Heart left ventricle (tissue), 16 donors: ENCODE measurements around the gene KRTAP4-3. TPM values are rescaled to one million over a fixed set of nuclear protein-coding genes. Genes with fewer than 3 reads are reported as not detected.

ENCODE experiments used
- ATAC-seq, 4 donors: fragments of 200-7000 bp; cut with Tn5 transposase; one replicate each; pipeline ENCODE4 v1.9.1; 2020 to 2022; ENCODE audit warnings: moderate library complexity in 4 of 4, mild to moderate bottlenecking in 3 of 4, moderate number of reproducible peaks in 1 of 4
- DNase-seq, 5 donors: peaks; one replicate each; pipeline ENCODE4 v3.0.0-alpha.2; 2020
- H3K27ac ChIP-seq, 12 donors: fragments of 200-600 bp; sonication (generic) in 4 of 12; one replicate each; pipeline versions ENCODE4 v1.5.0 to v1.8.0; 2016 to 2022; ENCODE audit warnings: mild to moderate bottlenecking in 2 of 12
- H3K27me3 ChIP-seq, 9 donors: fragments of 200-600 bp; sonication (generic) in 2 of 9; one replicate each; pipeline versions ENCODE4 v1.5.1 to v1.8.0; 2016 to 2022; ENCODE audit warnings: mild to moderate bottlenecking in 3 of 9
- H3K36me3 ChIP-seq, 9 donors: fragments of 200-600 bp; sonication (generic) in 2 of 9; one replicate each; pipeline versions ENCODE4 v1.5.0 to v1.8.0; 2018 to 2022; ENCODE audit warnings: mild to moderate bottlenecking in 2 of 9
- H3K4me1 ChIP-seq, 12 donors: fragments of 200-600 bp; sonication (generic) in 4 of 12; one replicate each; pipeline versions ENCODE4 v1.5.0 to v1.8.0; 2016 to 2022; ENCODE audit warnings: mild to moderate bottlenecking in 3 of 12
- H3K4me3 ChIP-seq, 12 donors: fragments of 200-600 bp; sonication (generic) in 4 of 12; one replicate each; pipeline versions ENCODE4 v1.5.0 to v1.8.0; 2017 to 2022; ENCODE audit warnings: mild to moderate bottlenecking in 9 of 12, moderate library complexity in 4 of 12
- H3K9me3 ChIP-seq, 12 donors: fragments of 200-600 bp; sonication (generic) in 4 of 12; one replicate each; pipeline versions ENCODE4 v1.5.0 to v1.8.0; 2016 to 2022; ENCODE audit warnings: mild to moderate bottlenecking in 1 of 12
- CTCF ChIP-seq, 12 donors: fragments of 200-600 bp; sonication (generic) in 4 of 12; IDR thresholded peaks; one replicate each; pipeline versions ENCODE4 v1.5.0 to v1.8.0; 2018 to 2022; ENCODE audit warnings: antibody characterized with exemption in 12 of 12, mild to moderate bottlenecking in 5 of 12
- POLR2A ChIP-seq, 2 donors: fragments of 450-650 bp; IDR thresholded peaks; one replicate each; pipeline ENCODE4 v1.6.1; 2017; ENCODE audit warnings: antibody characterized with exemption in 2 of 2, mild to moderate bottlenecking in 2 of 2, moderate library complexity in 2 of 2
- WGBS, 4 donors: extraction: QIAGEN DNeasy Blood & Tissue Kit in 2 of 4; methylation state at CpG; one replicate each; pipeline versions ENCODE4 v1.1.5 to v1.1.7; 2013 to 2018; 5-methylcytosine and 5-hydroxymethylcytosine counted together
- intact Hi-C, 10 donors: fragments of 100-400 bp; cut with DNase I; formaldehyde crosslinking; loops; one replicate each; pipeline versions ENCODE4 v1.11.1 to v1.14.2; 2022
- polyA plus RNA-seq, 2 donors: library from polyadenylated mRNA; stranded (reverse); fragments of 200-250 nt; gene quantifications; one replicate each; pipeline ENCODE4 v1.2.3, GENCODE V29; 2013
- total RNA-seq, 9 donors: library from RNA; depleted of rRNA in 2 of 9; stranded (reverse); fragments of >200 nt in 2 of 9; fragmentation: NEBNext Ultra II Directional in 3 of 9; extraction: Animal tissue kit (Norgen Biotek cat#: 25700) in 3 of 9; gene quantifications; one replicate each; pipeline versions ENCODE4 v1.1.0 to v1.2.4, GENCODE V29; 2016 to 2023
- donor health status: ischemic (EF 13 %, LVEDD 7.1; RV severe dilation, severe dysfunction).
- donor health status: healthy with polysubstance abuse.
- donor health status: DM: no; HTN: yes; CAD: no.
- donor health status: DM: no; HTN: no; CAD: no.
- donor health status: ischemic (EF 25% LVEDD 6.9; RV normal size, moderate dysfunction).
- donor health status: ischemic (EF 25% LVEDD 5.7; RV mildly dilated, moderate dysfunction).
- donor health status: healthy.
- donor health status: DM: yes; HTN: yes; CAD: no.
- donor health status: ischemic (EF 35%, LVEDD 5.7; RV mildly dilated, moderate dysfunction).
- donor health status: nonischemic (EF 11% LVEDD 7.7; RV severe dilation, severe dysfunction).
- donor health status: DM: yes; HTN: yes; CAD: no.
- donor health status: PGD.
- donor health status: ischemic (EF 29% LVEDD 5.4; RV normal size, mild dysfunction).
- donor health status: nonischemic (EF 23%, LVEDD 6.1; RV moderate dilation, normal function).

Gene KRTAP4-3
- total and polyA plus RNA-seq, 11 donors: not detected

GRCh38 chr17:41178341-41178740 lies 10.3 kb upstream of the KRTAP4-3 start:
- no peaks in the 10 kb centered on the region for H3K4me1 ChIP-seq
- 83 to 95% (median 86%) methylated on average over 3 of the region's 3 CpGs for WGBS, 4 donors

GRCh38 chr17:41177727-41178271 lies 9.8 kb upstream of the KRTAP4-3 start, which contains the start of gene KRTAP4-2:
Gene KRTAP4-2, minus strand, starts transcription at chr17:41178221. Its CDS starts 57 bp downstream, at chr17:41178164.
- Histone ChIP-seq H3K27me3 (peaks cover 0 to 10% (median 0%) of the 10 kb centered on the region in 9 donors), H3K4me3 (no peak within 1 kb of the TSS), H3K9me3 (no peaks in the 10 kb centered on the region), H3K36me3 (no peaks in the 10 kb centered on the region), H3K4me1 (no peaks in the 10 kb centered on the region), H3K27ac (no peak within 1 kb of the TSS)
- intact Hi-C loops: no loop called here
- DNase-seq (no peak), ATAC-seq (no peak)
- WGBS, 4 donors: 81 to 89% (median 84%) methylated on average over 7 of the region's 7 CpGs
- no peak for TF ChIP-seq CTCF (IDR thresholded peaks at IDR 0.05)
- TF ChIP-seq POLR2A (IDR thresholded peaks at IDR 0.05): no peak

More at GRCh38 chr17:41178341-41178740, 10.3 kb upstream of the KRTAP4-3 start:
- TF ChIP-seq CTCF (IDR thresholded peaks at IDR 0.05) (no peak), POLR2A (IDR thresholded peaks at IDR 0.05) (no peak)
- Histone ChIP-seq H3K36me3 (no peaks in the 10 kb centered on the region), H3K27me3 (peaks cover 0 to 11% (median 0%) of the 10 kb centered on the region in 9 donors), H3K4me3 (no peak overlapping the region), H3K9me3 (no peaks in the 10 kb centered on the region), H3K27ac (no peak overlapping the region)
- DNase-seq (no peak), ATAC-seq (no peak)
- intact Hi-C loops: no loop called here

GRCh38 chr17:41176744-41177387 lies 8.8 kb upstream of the KRTAP4-3 start:
- no peaks in the 10 kb centered on the region for H3K4me1 ChIP-seq
- no peak overlapping the region for H3K27ac ChIP-seq
- H3K36me3 ChIP-seq: no peaks in the 10 kb centered on the region
- ATAC-seq: no peak
- TF ChIP-seq CTCF (IDR thresholded peaks at IDR 0.05) (no peak), POLR2A (IDR thresholded peaks at IDR 0.05) (no peak)
- WGBS, 4 donors: 75 to 83% (median 79%) methylated on average over 3 of the region's 3 CpGs
- H3K9me3 ChIP-seq: no peaks in the 10 kb centered on the region
- H3K27me3 ChIP-seq: peaks cover 0 to 10% (median 0%) of the 10 kb centered on the region in 9 donors
- intact Hi-C loops: no loop called here
- no peak overlapping the region for H3K4me3 ChIP-seq
- no peak for DNase-seq

- Histone ChIP-seq H3K27me3 (peaks cover 0 to 10% (median 5%) of the 10 kb centered on the region in 9 donors), H3K36me3 (no peaks in the 10 kb centered on the region), H3K4me3 (no peak overlapping the region), H3K9me3 (no peaks in the 10 kb centered on the region), H3K27ac (no peak overlapping the region), H3K4me1 (no peaks in the 10 kb centered on the region)
- no peak for DNase-seq
- WGBS, 4 donors: 60 to 75% (median 74%) methylated on average over 2 of the region's 2 CpGs
- ATAC-seq: no peak
- intact Hi-C loops: no loop called here
- TF ChIP-seq CTCF (IDR thresholded peaks at IDR 0.05) (no peak), POLR2A (IDR thresholded peaks at IDR 0.05) (no peak)
These were observed 3.9 kb upstream of the KRTAP4-3 start for GRCh38 chr17:41171886-41172285.
